Measurements from ENCODE around the gene FOXRED2.

FOXRED2 gene

GRCh38 chr22:36467946-36468345 lies 38.9 kb downstream of the FOXRED2 start:
- Histone ChIP-seq H3K9me2 (replicated peaks; ENCODE audit: insufficient read depth, low read length) (no peaks in the 10 kb centered on the region), H4K20me1 (ENCODE audit: low read depth, low read length) (no peaks in the 10 kb centered on the region), H3K79me2 (ENCODE audit: insufficient read depth, low read length) (no peaks in the 10 kb centered on the region), H3K27ac (ENCODE audit: low read depth, low read length) (no peak overlapping the region), H3K9ac (ENCODE audit: low read length) (no peak overlapping the region), H3K9me3 (ENCODE audit: insufficient read depth, low read length) (no peaks in the 10 kb centered on the region), H3K4me2 (ENCODE audit: low read depth, low read length, poor library complexity, severe bottlenecking) (no peak overlapping the region), H3K36me3 (ENCODE audit: low read length) (no peaks in the 10 kb centered on the region), H3K27me3 (ENCODE audit: low read length) (no peaks in the 10 kb centered on the region), H3K4me3 (ENCODE audit: insufficient read depth, low read length, poor library complexity, severe bottlenecking) (no peak overlapping the region), H2AFZ (ENCODE audit: low read depth, low read length, severe bottlenecking) (no peak overlapping the region), H3F3A (ENCODE audit: insufficient read depth) (no peaks in the 10 kb centered on the region)
- TF ChIP-seq CTCF (IDR thresholded peaks at IDR 0.05; ENCODE audit: insufficient read depth, low read length, poor library complexity, severe bottlenecking), result no peak
- TF ChIP-seq EZH2phosphoT487 (conservative IDR thresholded peaks at IDR 0.05; ENCODE audit: low read length), result no peak

GRCh38 chr22:36467042-36467810 lies 39.6 kb downstream of the FOXRED2 start:
- Histone ChIP-seq H3F3A (ENCODE audit: insufficient read depth) (no peaks in the 10 kb centered on the region), H4K20me1 (ENCODE audit: low read depth, low read length) (no peaks in the 10 kb centered on the region), H3K4me2 (ENCODE audit: low read depth, low read length, poor library complexity, severe bottlenecking) (no peak overlapping the region), H2AFZ (ENCODE audit: low read depth, low read length, severe bottlenecking) (no peak overlapping the region), H3K9ac (ENCODE audit: low read length) (no peak overlapping the region), H3K4me3 (ENCODE audit: insufficient read depth, low read length, poor library complexity, severe bottlenecking) (no peak overlapping the region), H3K9me2 (replicated peaks; ENCODE audit: insufficient read depth, low read length) (no peaks in the 10 kb centered on the region), H3K79me2 (ENCODE audit: insufficient read depth, low read length) (no peaks in the 10 kb centered on the region), H3K9me3 (ENCODE audit: insufficient read depth, low read length) (no peaks in the 10 kb centered on the region), H3K27ac (ENCODE audit: low read depth, low read length) (no peak overlapping the region), H3K27me3 (ENCODE audit: low read length) (no peaks in the 10 kb centered on the region), H3K36me3 (ENCODE audit: low read length) (no peaks in the 10 kb centered on the region)
- no peak for TF ChIP-seq EZH2phosphoT487 (conservative IDR thresholded peaks at IDR 0.05; ENCODE audit: low read length)
- no peak for TF ChIP-seq CTCF (IDR thresholded peaks at IDR 0.05; ENCODE audit: insufficient read depth, low read length, poor library complexity, severe bottlenecking)

GRCh38 chr22:36466258-36466657 lies 40.6 kb downstream of the FOXRED2 start:
- Histone ChIP-seq H2AFZ (ENCODE audit: low read depth, low read length, severe bottlenecking) (no peak overlapping the region), H4K20me1 (ENCODE audit: low read depth, low read length) (no peaks in the 10 kb centered on the region), H3K4me3 (ENCODE audit: insufficient read depth, low read length, poor library complexity, severe bottlenecking) (no peak overlapping the region), H3K9me3 (ENCODE audit: insufficient read depth, low read length) (no peaks in the 10 kb centered on the region), H3K79me2 (ENCODE audit: insufficient read depth, low read length) (no peaks in the 10 kb centered on the region), H3K36me3 (ENCODE audit: low read length) (no peaks in the 10 kb centered on the region), H3K27me3 (ENCODE audit: low read length) (no peaks in the 10 kb centered on the region), H3F3A (ENCODE audit: insufficient read depth) (no peaks in the 10 kb centered on the region), H3K9me2 (replicated peaks; ENCODE audit: insufficient read depth, low read length) (no peaks in the 10 kb centered on the region), H3K27ac (ENCODE audit: low read depth, low read length) (no peak overlapping the region), H3K9ac (ENCODE audit: low read length) (no peak overlapping the region), H3K4me2 (ENCODE audit: low read depth, low read length, poor library complexity, severe bottlenecking) (no peak overlapping the region)
- TF ChIP-seq CTCF (IDR thresholded peaks at IDR 0.05; ENCODE audit: insufficient read depth, low read length, poor library complexity, severe bottlenecking), result no peak

All from SU-DHL-6 (cell line).